Activated CD4-positive, alpha-beta memory T cell treated with anti-CD3 and anti-CD28 coated beads, Interleukin-2, amount 10 ng/mL, durations not matched to agents 7 days and 5 days (primary cell): Measurements from ENCODE around the gene NAXD. TPM values are rescaled to one million over a fixed set of nuclear protein-coding genes. Genes with fewer than 3 reads are reported as not detected.

Experiments used
- CTCF ChIA-PET: fragments of 350-600 bp; sonication (Branson Sonifier 250); formaldehyde crosslinking; loops from one replicate; lab custom pipeline; 2021; ENCODE audit warnings: antibody characterized with exemption, inconsistent platforms; lab: Charles Lee
- POLR2A ChIA-PET: fragments of 350-600 bp; sonication (Branson Sonifier 250); formaldehyde crosslinking; loops from one replicate; lab custom pipeline; 2021; ENCODE audit warnings: antibody characterized with exemption; lab: Charles Lee
- DNase-seq: peaks from one replicate; pipeline ENCODE4 v3.0.0-alpha.2; 2020
- H3K27ac Mint-ChIP-seq: one replicate; pipeline ENCODE4 v1.8.0; 2021; ENCODE audit warnings: mild to moderate bottlenecking, mixed read lengths
- H3K27me3 Mint-ChIP-seq: one replicate; pipeline ENCODE4 v1.8.0; 2021; ENCODE audit warnings: mixed read lengths
- H3K36me3 Mint-ChIP-seq: one replicate; pipeline ENCODE4 v1.8.0; 2021; ENCODE audit warnings: low read depth, mixed read lengths
- H3K4me1 Mint-ChIP-seq: one replicate; pipeline ENCODE4 v1.8.0; 2021; ENCODE audit warnings: mixed read lengths
- H3K4me3 Mint-ChIP-seq: one replicate; pipeline ENCODE4 v1.8.0; 2021; ENCODE audit warnings: mild to moderate bottlenecking, mixed read lengths
- H3K9me3 Mint-ChIP-seq: one replicate; pipeline ENCODE4 v1.8.0; 2021; ENCODE audit warnings: mixed read lengths
- total RNA-seq, 2 experiments: library from RNA; stranded (reverse); gene quantifications; one replicate each; pipeline ENCODE4 v1.2.3, GENCODE V29; 2021

The NAXD gene
- total RNA-seq, 2 experiments from 2014 or later, result 29.6 to 30.8 TPM

GRCh38 chr13:110643768-110644421 lies 28.6 kb downstream of the NAXD start:
- ChIA-PET CTCF (interaction anchor here (1.3 to 1.4 kb wide), 3 partner anchors 156 to 178 kb away, joined by 4 to 9 read pairs (median 4); no protein-coding TSS in a partner anchor), POLR2A (interaction anchor here (1.5 to 2.2 kb wide), 2 partner anchors 28 to 69 kb away, joined by 6 to 11 read pairs; partner anchors contain the start of gene NAXD)
- Mint-ChIP-seq H3K27me3 (no peaks in the 10 kb centered on the region), H3K4me3 (no peak overlapping the region), H3K36me3 (peaks cover 39% of the 10 kb centered on the region), H3K27ac (no peak overlapping the region), H3K9me3 (no peaks in the 10 kb centered on the region), H3K4me1 (peaks cover 3% of the 10 kb centered on the region)
- no peak for DNase-seq

- ChIA-PET POLR2A (interaction anchor here (1.1 to 2.2 kb wide), 3 partner anchors 29 to 70 kb away, joined by 4 to 11 read pairs (median 6); partner anchors contain the start of gene NAXD), CTCF (interaction anchor here (0.9 to 1.4 kb wide), 7 partner anchors 9 to 260 kb away, joined by 3 to 9 read pairs (median 4); no protein-coding TSS in a partner anchor)
- Mint-ChIP-seq H3K36me3 (peaks cover 29% of the 10 kb centered on the region), H3K27ac (no peak overlapping the region), H3K4me3 (no peak overlapping the region), H3K4me1 (peaks cover 3% of the 10 kb centered on the region), H3K9me3 (no peaks in the 10 kb centered on the region), H3K27me3 (no peaks in the 10 kb centered on the region)
- DNase-seq, result peak; percentile 64
Measured at GRCh38 chr13:110644892-110645521, 29.7 kb downstream of the NAXD start.

- ChIA-PET CTCF (interaction anchor here (1.0 to 1.2 kb wide), 2 partner anchors 8 to 259 kb away, joined by 3 read pairs; no protein-coding TSS in a partner anchor), POLR2A (interaction anchor here (2.2 kb wide), 1 partner anchor 30 kb away, joined by 11 read pairs; the partner anchor contains the start of gene NAXD)
- Mint-ChIP-seq H3K4me1 (peaks cover 3% of the 10 kb centered on the region), H3K27ac (no peak overlapping the region), H3K9me3 (no peaks in the 10 kb centered on the region), H3K27me3 (no peaks in the 10 kb centered on the region), H3K4me3 (no peak overlapping the region), H3K36me3 (peaks cover 24% of the 10 kb centered on the region)
- DNase-seq, result no peak
Measured at GRCh38 chr13:110645750-110646149, 30.4 kb downstream of the NAXD start.

GRCh38 chr13:110646442-110647364 lies 31.4 kb downstream of the NAXD start:
- Mint-ChIP-seq H3K9me3 (no peaks in the 10 kb centered on the region), H3K36me3 (peaks cover 25% of the 10 kb centered on the region), H3K27ac (no peak overlapping the region), H3K27me3 (no peaks in the 10 kb centered on the region), H3K4me1 (peaks cover 3% of the 10 kb centered on the region), H3K4me3 (no peak overlapping the region)
- no peak for DNase-seq
- CTCF ChIA-PET, result no interaction called here
- POLR2A ChIA-PET, result interaction anchor here (2.2 kb wide), 1 partner anchor 30 kb away, joined by 11 read pairs; the partner anchor contains the start of gene NAXD

GRCh38 chr13:110647365-110647737 lies 32.0 kb downstream of the NAXD start:
- no peak overlapping the region for H3K4me3 Mint-ChIP-seq
- CTCF ChIA-PET, result no interaction called here
- no peaks in the 10 kb centered on the region for H3K9me3 Mint-ChIP-seq
- no peaks in the 10 kb centered on the region for H3K27me3 Mint-ChIP-seq
- no peak for DNase-seq
- H3K27ac Mint-ChIP-seq, result no peak overlapping the region
- peaks cover 25% of the 10 kb centered on the region for H3K36me3 Mint-ChIP-seq
- peaks cover 3% of the 10 kb centered on the region for H3K4me1 Mint-ChIP-seq
- POLR2A ChIA-PET, result no interaction called here

- Mint-ChIP-seq H3K9me3 (no peaks in the 10 kb centered on the region), H3K36me3 (peaks cover 19% of the 10 kb centered on the region), H3K4me3 (no peak overlapping the region), H3K4me1 (peaks cover 3% of the 10 kb centered on the region), H3K27me3 (no peaks in the 10 kb centered on the region), H3K27ac (no peak overlapping the region)
- ChIA-PET POLR2A (no interaction called here), CTCF (no interaction called here)
- DNase-seq, result no peak
Measured at GRCh38 chr13:110648146-110648819, 32.9 kb downstream of the NAXD start.

GRCh38 chr13:110648848-110649421 lies 33.6 kb downstream of the NAXD start:
- H3K27ac Mint-ChIP-seq, result no peak overlapping the region
- POLR2A ChIA-PET, result no interaction called here
- H3K27me3 Mint-ChIP-seq, result no peaks in the 10 kb centered on the region
- no peak overlapping the region for H3K4me3 Mint-ChIP-seq
- DNase-seq, result no peak
- no peaks in the 10 kb centered on the region for H3K9me3 Mint-ChIP-seq
- H3K4me1 Mint-ChIP-seq, result peaks cover 3% of the 10 kb centered on the region
- H3K36me3 Mint-ChIP-seq, result peaks cover 22% of the 10 kb centered on the region
- CTCF ChIA-PET, result no interaction called here

- POLR2A ChIA-PET, result interaction anchor here (0.6 kb wide), 1 partner anchor 62 kb away, joined by 3 read pairs; no protein-coding TSS in a partner anchor
- peaks cover 18% of the 10 kb centered on the region for H3K36me3 Mint-ChIP-seq
- H3K27ac Mint-ChIP-seq, result no peak overlapping the region
- no peak for DNase-seq
- no peak overlapping the region for H3K4me3 Mint-ChIP-seq
- no peaks in the 10 kb centered on the region for H3K27me3 Mint-ChIP-seq
- CTCF ChIA-PET, result no interaction called here
- H3K4me1 Mint-ChIP-seq, result peaks cover 2% of the 10 kb centered on the region
- no peaks in the 10 kb centered on the region for H3K9me3 Mint-ChIP-seq
Measured at GRCh38 chr13:110649551-110649950, 34.2 kb downstream of the NAXD start.

GRCh38 chr13:110650436-110650835 lies 35.1 kb downstream of the NAXD start:
- H3K4me3 Mint-ChIP-seq, result no peak overlapping the region
- CTCF ChIA-PET, result no interaction called here
- no peak overlapping the region for H3K27ac Mint-ChIP-seq
- H3K27me3 Mint-ChIP-seq, result no peaks in the 10 kb centered on the region
- H3K36me3 Mint-ChIP-seq, result peaks cover 22% of the 10 kb centered on the region
- H3K9me3 Mint-ChIP-seq, result no peaks in the 10 kb centered on the region
- H3K4me1 Mint-ChIP-seq, result no peaks in the 10 kb centered on the region
- POLR2A ChIA-PET, result no interaction called here
- no peak for DNase-seq

GRCh38 chr13:110651271-110651670 lies 35.9 kb downstream of the NAXD start:
- Mint-ChIP-seq H3K4me1 (peaks cover 2% of the 10 kb centered on the region), H3K27ac (no peak overlapping the region), H3K36me3 (peaks cover 29% of the 10 kb centered on the region), H3K9me3 (no peaks in the 10 kb centered on the region), H3K27me3 (no peaks in the 10 kb centered on the region), H3K4me3 (no peak overlapping the region)
- no peak for DNase-seq
- CTCF ChIA-PET, result no interaction called here
- POLR2A ChIA-PET, result interaction anchor here (1.4 kb wide), 2 partner anchors 61 to 65 kb away, joined by 3 to 5 read pairs; no protein-coding TSS in a partner anchor

- peaks cover 3% of the 10 kb centered on the region for H3K4me1 Mint-ChIP-seq
- H3K4me3 Mint-ChIP-seq, result no peak overlapping the region
- no peak overlapping the region for H3K27ac Mint-ChIP-seq
- ChIA-PET POLR2A (interaction anchor here (1.4 kb wide), 2 partner anchors 60 to 65 kb away, joined by 3 to 5 read pairs; no protein-coding TSS in a partner anchor), CTCF (no interaction called here)
- peaks cover 31% of the 10 kb centered on the region for H3K36me3 Mint-ChIP-seq
- H3K9me3 Mint-ChIP-seq, result no peaks in the 10 kb centered on the region
- no peaks in the 10 kb centered on the region for H3K27me3 Mint-ChIP-seq
- DNase-seq, result no peak
Measured at GRCh38 chr13:110651726-110652230, 36.4 kb downstream of the NAXD start.
